ENCODE results near the gene PRKRIP1.
A peak's percentile ranks its signal among the peaks of the same experiment; 100 is the strongest.

PRKRIP1 gene

DNA sequence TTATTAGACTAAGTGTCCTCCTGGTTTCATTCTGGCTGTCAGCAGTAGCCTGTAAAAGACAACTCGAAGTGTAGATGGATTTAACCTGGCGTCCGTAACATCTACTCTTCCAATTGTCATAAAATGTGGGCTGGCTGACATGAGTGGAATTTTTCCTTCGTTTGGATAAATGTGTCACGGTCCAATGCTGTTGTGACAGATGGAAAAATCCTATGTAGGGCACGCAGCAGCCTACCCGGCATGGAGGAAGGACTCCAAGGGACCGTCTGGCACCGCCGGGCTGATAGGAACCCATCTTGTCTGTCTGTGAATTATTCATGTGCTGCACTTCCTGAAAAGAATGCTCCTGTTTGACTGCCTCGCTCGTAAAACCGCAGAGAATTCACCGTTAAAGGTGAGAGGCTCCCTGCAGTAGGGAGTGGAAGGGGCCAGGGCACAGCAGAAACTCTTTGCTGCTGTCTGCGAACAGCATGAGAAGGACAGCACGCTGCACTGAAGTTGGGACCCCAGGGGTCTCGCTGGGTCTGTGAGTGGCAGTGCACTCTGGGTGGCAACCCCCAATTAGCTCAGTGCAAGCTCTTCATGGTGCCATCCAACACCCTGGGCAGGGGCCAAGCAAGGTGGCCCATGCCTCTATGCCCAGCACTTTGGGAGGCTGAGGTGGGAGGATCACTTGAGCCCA lies 35.6 kb downstream of the PRKRIP1 start (continued):
- TF ChIP-seq, protein P1, sequence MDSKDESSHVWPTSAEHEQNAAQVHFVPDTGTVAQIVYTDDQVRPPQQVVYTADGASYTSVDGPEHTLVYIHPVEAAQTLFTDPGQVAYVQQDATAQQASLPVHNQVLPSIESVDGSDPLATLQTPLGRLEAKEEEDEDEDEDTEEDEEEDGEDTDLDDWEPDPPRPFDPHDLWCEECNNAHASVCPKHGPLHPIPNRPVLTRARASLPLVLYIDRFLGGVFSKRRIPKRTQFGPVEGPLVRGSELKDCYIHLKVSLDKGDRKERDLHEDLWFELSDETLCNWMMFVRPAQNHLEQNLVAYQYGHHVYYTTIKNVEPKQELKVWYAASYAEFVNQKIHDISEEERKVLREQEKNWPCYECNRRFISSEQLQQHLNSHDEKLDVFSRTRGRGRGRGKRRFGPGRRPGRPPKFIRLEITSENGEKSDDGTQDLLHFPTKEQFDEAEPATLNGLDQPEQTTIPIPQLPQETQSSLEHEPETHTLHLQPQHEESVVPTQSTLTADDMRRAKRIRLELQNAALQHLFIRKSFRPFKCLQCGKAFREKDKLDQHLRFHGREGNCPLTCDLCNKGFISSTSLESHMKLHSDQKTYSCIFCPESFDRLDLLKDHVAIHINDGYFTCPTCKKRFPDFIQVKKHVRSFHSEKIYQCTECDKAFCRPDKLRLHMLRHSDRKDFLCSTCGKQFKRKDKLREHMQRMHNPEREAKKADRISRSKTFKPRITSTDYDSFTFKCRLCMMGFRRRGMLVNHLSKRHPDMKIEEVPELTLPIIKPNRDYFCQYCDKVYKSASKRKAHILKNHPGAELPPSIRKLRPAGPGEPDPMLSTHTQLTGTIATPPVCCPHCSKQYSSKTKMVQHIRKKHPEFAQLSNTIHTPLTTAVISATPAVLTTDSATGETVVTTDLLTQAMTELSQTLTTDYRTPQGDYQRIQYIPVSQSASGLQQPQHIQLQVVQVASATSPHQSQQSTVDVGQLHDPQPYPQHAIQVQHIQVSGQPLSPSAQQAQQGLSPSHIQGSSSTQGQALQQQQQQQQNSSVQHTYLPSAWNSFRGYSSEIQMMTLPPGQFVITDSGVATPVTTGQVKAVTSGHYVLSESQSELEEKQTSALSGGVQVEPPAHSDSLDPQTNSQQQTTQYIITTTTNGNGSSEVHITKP (tag by site-specific recombination; IDR thresholded peaks at IDR 0.05): peak; percentile 92
- TF ChIP-seq SP2 (tag by site-specific recombination; IDR thresholded peaks at IDR 0.05): 0 out of 2 replicates have a peak, but pooled peaks have one; percentile 13
- TF ChIP-seq ZNF132 (tag by site-specific recombination; IDR thresholded peaks at IDR 0.05; ENCODE audit: borderline replicate concordance): no peak
- TF ChIP-seq, protein P2, sequence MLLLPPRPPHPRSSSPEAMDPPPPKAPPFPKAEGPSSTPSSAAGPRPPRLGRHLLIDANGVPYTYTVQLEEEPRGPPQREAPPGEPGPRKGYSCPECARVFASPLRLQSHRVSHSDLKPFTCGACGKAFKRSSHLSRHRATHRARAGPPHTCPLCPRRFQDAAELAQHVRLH (tag by site-specific recombination; IDR thresholded peaks at IDR 0.05): no peak
- no peak for TF ChIP-seq ZNF391 (tag by site-specific recombination; IDR thresholded peaks at IDR 0.05; ENCODE audit: borderline replicate concordance, low read depth)
- no peak for TF ChIP-seq GFI1B (tag by site-specific recombination; IDR thresholded peaks at IDR 0.05)
- TF ChIP-seq, protein P3, sequence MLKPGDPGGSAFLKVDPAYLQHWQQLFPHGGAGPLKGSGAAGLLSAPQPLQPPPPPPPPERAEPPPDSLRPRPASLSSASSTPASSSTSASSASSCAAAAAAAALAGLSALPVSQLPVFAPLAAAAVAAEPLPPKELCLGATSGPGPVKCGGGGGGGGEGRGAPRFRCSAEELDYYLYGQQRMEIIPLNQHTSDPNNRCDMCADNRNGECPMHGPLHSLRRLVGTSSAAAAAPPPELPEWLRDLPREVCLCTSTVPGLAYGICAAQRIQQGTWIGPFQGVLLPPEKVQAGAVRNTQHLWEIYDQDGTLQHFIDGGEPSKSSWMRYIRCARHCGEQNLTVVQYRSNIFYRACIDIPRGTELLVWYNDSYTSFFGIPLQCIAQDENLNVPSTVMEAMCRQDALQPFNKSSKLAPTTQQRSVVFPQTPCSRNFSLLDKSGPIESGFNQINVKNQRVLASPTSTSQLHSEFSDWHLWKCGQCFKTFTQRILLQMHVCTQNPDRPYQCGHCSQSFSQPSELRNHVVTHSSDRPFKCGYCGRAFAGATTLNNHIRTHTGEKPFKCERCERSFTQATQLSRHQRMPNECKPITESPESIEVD (tag by site-specific recombination; IDR thresholded peaks at IDR 0.05): no peak
- no peak for TF ChIP-seq ZNF184 (tag by site-specific recombination; IDR thresholded peaks at IDR 0.05)
- TF ChIP-seq, protein P4, sequence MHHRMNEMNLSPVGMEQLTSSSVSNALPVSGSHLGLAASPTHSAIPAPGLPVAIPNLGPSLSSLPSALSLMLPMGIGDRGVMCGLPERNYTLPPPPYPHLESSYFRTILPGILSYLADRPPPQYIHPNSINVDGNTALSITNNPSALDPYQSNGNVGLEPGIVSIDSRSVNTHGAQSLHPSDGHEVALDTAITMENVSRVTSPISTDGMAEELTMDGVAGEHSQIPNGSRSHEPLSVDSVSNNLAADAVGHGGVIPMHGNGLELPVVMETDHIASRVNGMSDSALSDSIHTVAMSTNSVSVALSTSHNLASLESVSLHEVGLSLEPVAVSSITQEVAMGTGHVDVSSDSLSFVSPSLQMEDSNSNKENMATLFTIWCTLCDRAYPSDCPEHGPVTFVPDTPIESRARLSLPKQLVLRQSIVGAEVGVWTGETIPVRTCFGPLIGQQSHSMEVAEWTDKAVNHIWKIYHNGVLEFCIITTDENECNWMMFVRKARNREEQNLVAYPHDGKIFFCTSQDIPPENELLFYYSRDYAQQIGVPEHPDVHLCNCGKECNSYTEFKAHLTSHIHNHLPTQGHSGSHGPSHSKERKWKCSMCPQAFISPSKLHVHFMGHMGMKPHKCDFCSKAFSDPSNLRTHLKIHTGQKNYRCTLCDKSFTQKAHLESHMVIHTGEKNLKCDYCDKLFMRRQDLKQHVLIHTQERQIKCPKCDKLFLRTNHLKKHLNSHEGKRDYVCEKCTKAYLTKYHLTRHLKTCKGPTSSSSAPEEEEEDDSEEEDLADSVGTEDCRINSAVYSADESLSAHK (tag by site-specific recombination; IDR thresholded peaks at IDR 0.05): peak; percentile 17; the same call in 1 of the 2 replicates
- TF ChIP-seq ZNF776 (tag by site-specific recombination; IDR thresholded peaks at IDR 0.05; ENCODE audit: borderline replicate concordance): no peak
- TF ChIP-seq ZSCAN4 (tag by site-specific recombination; IDR thresholded peaks at IDR 0.05): no peak
- no peak for TF ChIP-seq HOXD13 (CRISPR knock-in tag; IDR thresholded peaks at IDR 0.05; ENCODE audit: borderline replicate concordance)
- peak; percentile 32; the same call in 1 of the 2 replicates for TF ChIP-seq GLIS2 (tag by site-specific recombination; IDR thresholded peaks at IDR 0.05)
- TF ChIP-seq ZNF514 (tag by site-specific recombination; IDR thresholded peaks at IDR 0.05): no peak
- TF ChIP-seq OSR2 (tag by site-specific recombination; IDR thresholded peaks at IDR 0.05): peak; percentile 91
- no peak for TF ChIP-seq ZNF704 (tag by site-specific recombination; IDR thresholded peaks at IDR 0.05)
- TF ChIP-seq ZNF223 (tag by site-specific recombination; IDR thresholded peaks at IDR 0.05): no peak
- TF ChIP-seq ZNF645 (tag by site-specific recombination; IDR thresholded peaks at IDR 0.05): no peak
- TF ChIP-seq ZNF362 (tag by site-specific recombination; IDR thresholded peaks at IDR 0.05): no peak
- TF ChIP-seq WT1 (tag by site-specific recombination; IDR thresholded peaks at IDR 0.05): peak; percentile 67
- no peak for TF ChIP-seq BCL6B (tag by site-specific recombination; IDR thresholded peaks at IDR 0.05)
- TF ChIP-seq INSM2 (tag by site-specific recombination; IDR thresholded peaks at IDR 0.05): no peak
